Vagina (tissue), 2 donors: ENCODE data around the gene FCMR. TPM values are rescaled to one million over a fixed set of nuclear protein-coding genes. Genes with fewer than 3 reads are reported as not detected.

Source experiments
- DNase-seq, 2 donors: peaks; one replicate each; pipeline ENCODE4 v3.0.0-alpha.2; 2017; ENCODE audit errors: extremely low spot score in 2 of 2
- H3K27ac ChIP-seq: fragments of 200-600 bp; sonication (generic); one replicate; pipeline ENCODE4 v1.5.1; 2019
- H3K27me3 ChIP-seq: fragments of 200-600 bp; sonication (generic); one replicate; pipeline ENCODE4 v1.5.1; 2019
- H3K36me3 ChIP-seq, 2 donors: fragments of 200-600 bp; sonication (generic); one replicate each; pipeline ENCODE4 v1.5.1; 2017 to 2019
- H3K4me1 ChIP-seq: fragments of 200-600 bp; sonication (generic); one replicate; pipeline ENCODE4 v1.5.1; 2019
- H3K4me3 ChIP-seq, 2 donors: fragments of 200-600 bp; sonication (generic); 1 replicate in 1 of 2; 2 replicates in 1 of 2; pipeline ENCODE4 v1.5.1; 2016 to 2019
- H3K9me3 ChIP-seq: fragments of 200-600 bp; sonication (generic); one replicate; pipeline ENCODE4 v1.5.1; 2019
- CTCF ChIP-seq, 3 experiments: fragments of 450-650 bp in 2 of 3; fragments of 200-600 bp in 1 of 3; sonication (generic) in 1 of 3; IDR thresholded peaks; one replicate each; pipeline ENCODE4 v1.5.1; 2017 to 2019; ENCODE audit warnings: antibody characterized with exemption in 3 of 3, mild to moderate bottlenecking in 2 of 3, moderate library complexity in 2 of 3
- POLR2A ChIP-seq, 2 donors: fragments of 450-650 bp; IDR thresholded peaks; one replicate each; pipeline ENCODE4 v1.6.1; 2017; ENCODE audit warnings: antibody characterized with exemption in 2 of 2, mild to moderate bottlenecking in 2 of 2, moderate library complexity in 2 of 2
- POLR2AphosphoS5 ChIP-seq, 2 donors: sonication (generic); formaldehyde crosslinking; IDR thresholded peaks; one replicate each; pipeline ENCODE4 v1.9.0; 2017; ENCODE audit warnings: antibody characterized with exemption in 2 of 2, mild to moderate bottlenecking in 2 of 2, low read depth in 1 of 2; ENCODE audit not compliant: insufficient read depth in 1 of 2
- intact Hi-C: fragments of 100-400 bp; cut with DNase I; formaldehyde crosslinking; loops from one replicate; pipeline ENCODE4 v1.15.1; 2023
- total RNA-seq: library from RNA; depleted of rRNA; stranded (reverse); fragments of >200 nt; gene quantifications from one replicate; pipeline ENCODE4 v1.2.3, GENCODE V29; 2016

The FCMR gene
- total RNA-seq, 1 donor from 2014 or later = 12.3 TPM

- H3K9me3 ChIP-seq = no peaks in the 10 kb centered on the region
- no peaks in the 10 kb centered on the region for H3K36me3 ChIP-seq
- H3K27ac ChIP-seq = no peak overlapping the region
- TF ChIP-seq POLR2A (IDR thresholded peaks at IDR 0.05) = no peak
- TF ChIP-seq POLR2AphosphoS5 (IDR thresholded peaks at IDR 0.05; ENCODE audit: insufficient read depth in 1 of 2, low read depth in 1 of 2) = no peak
- no peak for TF ChIP-seq CTCF (IDR thresholded peaks at IDR 0.05)
- no peaks in the 10 kb centered on the region for H3K27me3 ChIP-seq
- peaks cover 14% of the 10 kb centered on the region for H3K4me1 ChIP-seq
- no peak overlapping the region for H3K4me3 ChIP-seq
- DNase-seq = no peak
- intact Hi-C loops = no loop called here
Measured at GRCh38 chr1:206887701-206888100, 34.0 kb downstream of the FCMR start.

GRCh38 chr1:206886831-206887230, 34.9 kb downstream of the FCMR start:
- no peaks in the 10 kb centered on the region for H3K9me3 ChIP-seq
- no peak for DNase-seq
- intact Hi-C loops = no loop called here
- H3K27me3 ChIP-seq = no peaks in the 10 kb centered on the region
- TF ChIP-seq CTCF (IDR thresholded peaks at IDR 0.05) = no peak
- TF ChIP-seq POLR2A (IDR thresholded peaks at IDR 0.05) = no peak
- TF ChIP-seq POLR2AphosphoS5 (IDR thresholded peaks at IDR 0.05; ENCODE audit: insufficient read depth in 1 of 2, low read depth in 1 of 2) = no peak
- peaks cover 14% of the 10 kb centered on the region for H3K4me1 ChIP-seq
- H3K27ac ChIP-seq = no peak overlapping the region
- no peak overlapping the region for H3K4me3 ChIP-seq
- no peaks in the 10 kb centered on the region for H3K36me3 ChIP-seq

GRCh38 chr1:206885341-206886060, 36.2 kb downstream of the FCMR start:
- Histone ChIP-seq H3K27me3 (no peaks in the 10 kb centered on the region), H3K4me3 (no peak overlapping the region), H3K9me3 (no peaks in the 10 kb centered on the region), H3K27ac (no peak overlapping the region), H3K36me3 (no peaks in the 10 kb centered on the region), H3K4me1 (peaks cover 8% of the 10 kb centered on the region)
- DNase-seq = no peak
- TF ChIP-seq POLR2A (IDR thresholded peaks at IDR 0.05) (no peak), CTCF (IDR thresholded peaks at IDR 0.05) (no peak), POLR2AphosphoS5 (IDR thresholded peaks at IDR 0.05; ENCODE audit: insufficient read depth in 1 of 2, low read depth in 1 of 2) (no peak)
- intact Hi-C loops = no loop called here

- Histone ChIP-seq H3K27ac (no peak overlapping the region), H3K36me3 (no peaks in the 10 kb centered on the region), H3K4me3 (no peak overlapping the region), H3K9me3 (no peaks in the 10 kb centered on the region), H3K4me1 (no peaks in the 10 kb centered on the region), H3K27me3 (no peaks in the 10 kb centered on the region)
- TF ChIP-seq CTCF (IDR thresholded peaks at IDR 0.05) (no peak), POLR2AphosphoS5 (IDR thresholded peaks at IDR 0.05; ENCODE audit: insufficient read depth in 1 of 2, low read depth in 1 of 2) (no peak), POLR2A (IDR thresholded peaks at IDR 0.05) (no peak)
- intact Hi-C loops = no loop called here
- no peak for DNase-seq
Measured at GRCh38 chr1:206883876-206884275, 37.9 kb downstream of the FCMR start.

- no peaks in the 10 kb centered on the region for H3K4me1 ChIP-seq
- no peaks in the 10 kb centered on the region for H3K27me3 ChIP-seq
- TF ChIP-seq POLR2AphosphoS5 (IDR thresholded peaks at IDR 0.05; ENCODE audit: insufficient read depth in 1 of 2, low read depth in 1 of 2) (no peak), POLR2A (IDR thresholded peaks at IDR 0.05) (no peak), CTCF (IDR thresholded peaks at IDR 0.05) (no peak)
- intact Hi-C loops = no loop called here
- H3K36me3 ChIP-seq = no peaks in the 10 kb centered on the region
- no peak overlapping the region for H3K27ac ChIP-seq
- no peak for DNase-seq
- H3K9me3 ChIP-seq = no peaks in the 10 kb centered on the region
- no peak overlapping the region for H3K4me3 ChIP-seq
Measured at GRCh38 chr1:206883160-206883559, 38.6 kb downstream of the FCMR start.
